Endothelial cell (in vitro differentiated cells): ENCODE results near the gene EDA. TPM values are rescaled to one million over a fixed set of nuclear protein-coding genes. Genes with fewer than 3 reads are reported as not detected.

ENCODE experiments used
- DNase-seq: peaks from one replicate; pipeline ENCODE4 v3.0.0; 2021; ENCODE audit warnings: low spot score
- H3K27ac Mint-ChIP-seq: one replicate; pipeline ENCODE4 v1.8.0; 2021; ENCODE audit warnings: mixed read lengths, inconsistent platforms; ENCODE audit not compliant: unreplicated experiment
- H3K27me3 Mint-ChIP-seq: one replicate; pipeline ENCODE4 v1.8.0; 2021; ENCODE audit warnings: mild to moderate bottlenecking, moderate library complexity, mixed read lengths, inconsistent platforms; ENCODE audit not compliant: unreplicated experiment
- H3K36me3 Mint-ChIP-seq: one replicate; pipeline ENCODE4 v1.8.0; 2021; ENCODE audit warnings: mild to moderate bottlenecking, low read depth, mixed read lengths, inconsistent platforms; ENCODE audit not compliant: unreplicated experiment
- H3K4me1 Mint-ChIP-seq: one replicate; pipeline ENCODE4 v1.8.0; 2021; ENCODE audit warnings: mild to moderate bottlenecking, mixed read lengths, inconsistent platforms; ENCODE audit not compliant: unreplicated experiment
- H3K4me3 Mint-ChIP-seq: one replicate; pipeline ENCODE4 v1.8.0; 2021; ENCODE audit warnings: mild to moderate bottlenecking, mixed read lengths, inconsistent platforms; ENCODE audit not compliant: unreplicated experiment
- H3K9me3 Mint-ChIP-seq: one replicate; pipeline ENCODE4 v1.8.0; 2021; ENCODE audit warnings: mixed read lengths, inconsistent platforms; ENCODE audit not compliant: unreplicated experiment
- CTCF ChIP-seq: fragments of 200-600 bp; sonication (generic); IDR thresholded peaks from one replicate; pipeline ENCODE4 v1.5.0; 2021; ENCODE audit warnings: antibody characterized with exemption; ENCODE audit not compliant: unreplicated experiment
- total RNA-seq: library from RNA; stranded (reverse); fragmentation: NEBNext Ultra II Directional; extraction: Animal tissue kit (Norgen Biotek cat#: 25700); gene quantifications from one replicate; pipeline ENCODE4 v1.2.1, GENCODE V29; 2021; ENCODE audit not compliant: unreplicated experiment

Gene EDA
- total RNA-seq, 1 donor from 2014 or later: 2.3 TPM

- Mint-ChIP-seq H3K27me3 (no peaks in the 10 kb centered on the region), H3K4me1 (no peaks in the 10 kb centered on the region)
Measured at GRCh38 chrX:69987691-69988090, 371.8 kb downstream of the EDA start.

GRCh38 chrX:69988955-69989394, 373.1 kb downstream of the EDA start:
- TF ChIP-seq CTCF: no peak
- Mint-ChIP-seq H3K9me3 (no peaks in the 10 kb centered on the region), H3K27me3 (no peaks in the 10 kb centered on the region), H3K36me3 (no peaks in the 10 kb centered on the region), H3K4me3 (no peak overlapping the region), H3K4me1 (no peaks in the 10 kb centered on the region), H3K27ac (no peak overlapping the region)
- no peak for DNase-seq

More at GRCh38 chrX:69987691-69988090, 371.8 kb downstream of the EDA start:
- TF ChIP-seq CTCF: no peak
- Mint-ChIP-seq H3K36me3 (no peaks in the 10 kb centered on the region), H3K27ac (no peak overlapping the region), H3K4me3 (no peak overlapping the region), H3K9me3 (no peaks in the 10 kb centered on the region)
- DNase-seq: no peak

GRCh38 chrX:69991685-69992084, 375.8 kb downstream of the EDA start:
- H3K36me3 Mint-ChIP-seq: no peaks in the 10 kb centered on the region
- no peaks in the 10 kb centered on the region for H3K4me1 Mint-ChIP-seq
- H3K27ac Mint-ChIP-seq: no peak overlapping the region
- no peak for TF ChIP-seq CTCF
- DNase-seq: no peak
- H3K9me3 Mint-ChIP-seq: no peaks in the 10 kb centered on the region
- peaks cover 3% of the 10 kb centered on the region for H3K27me3 Mint-ChIP-seq
- H3K4me3 Mint-ChIP-seq: no peak overlapping the region

- H3K4me3 Mint-ChIP-seq: no peak overlapping the region
- TF ChIP-seq CTCF: no peak
- no peaks in the 10 kb centered on the region for H3K4me1 Mint-ChIP-seq
- no peaks in the 10 kb centered on the region for H3K36me3 Mint-ChIP-seq
- H3K9me3 Mint-ChIP-seq: no peaks in the 10 kb centered on the region
- H3K27me3 Mint-ChIP-seq: peaks cover 3% of the 10 kb centered on the region
- DNase-seq: no peak
- H3K27ac Mint-ChIP-seq: no peak overlapping the region
Measured at GRCh38 chrX:69993494-69993893, 377.6 kb downstream of the EDA start.

GRCh38 chrX:69995362-69996112, 379.6 kb downstream of the EDA start:
- TF ChIP-seq CTCF: no peak
- H3K27me3 Mint-ChIP-seq: peaks cover 3% of the 10 kb centered on the region
- no peak for DNase-seq
- no peaks in the 10 kb centered on the region for H3K9me3 Mint-ChIP-seq
- H3K4me1 Mint-ChIP-seq: no peaks in the 10 kb centered on the region
- H3K4me3 Mint-ChIP-seq: no peak overlapping the region
- H3K27ac Mint-ChIP-seq: no peak overlapping the region
- no peaks in the 10 kb centered on the region for H3K36me3 Mint-ChIP-seq
